Neuronal stem cell (in vitro differentiated cells): ENCODE measurements around the gene BCAS3.

ENCODE experiments used
- DNase-seq: peaks from one replicate; pipeline ENCODE4 v3.0.0-alpha.2; 2013; ENCODE audit warnings: low spot score
- H2AFZ ChIP-seq: one replicate; pipeline ENCODE4 v1.6.1; 2013; ENCODE audit warnings: mild to moderate bottlenecking, low read length, inconsistent platforms
- H2AK5ac ChIP-seq: 2 replicates; pipeline ENCODE4 v1.6.1; 2013; ENCODE audit warnings: low read depth, mild to moderate bottlenecking, inconsistent platforms, low read length, moderate library complexity, mixed read lengths
- H2BK120ac ChIP-seq: 2 replicates; pipeline ENCODE4 v1.6.1; 2013; ENCODE audit warnings: low read depth, mild to moderate bottlenecking, inconsistent platforms, low read length, moderate library complexity, mixed read lengths
- H2BK12ac ChIP-seq: one replicate; pipeline ENCODE4 v1.6.1; 2013; ENCODE audit warnings: low read length, inconsistent platforms
- H2BK15ac ChIP-seq: 2 replicates; pipeline ENCODE4 v1.6.1; 2013; ENCODE audit warnings: mild to moderate bottlenecking, low read length, inconsistent platforms, mixed read lengths
- H2BK5ac ChIP-seq: one replicate; pipeline ENCODE4 v1.6.1; 2013; ENCODE audit warnings: inconsistent platforms, mild to moderate bottlenecking, low read length, moderate library complexity
- H3K14ac ChIP-seq: one replicate; pipeline ENCODE4 v1.6.1; 2013; ENCODE audit warnings: low read length, inconsistent platforms
- H3K18ac ChIP-seq: 2 replicates; pipeline ENCODE4 v1.6.1; 2013; ENCODE audit warnings: low read length, inconsistent platforms
- H3K23ac ChIP-seq: 2 replicates; pipeline ENCODE4 v1.6.1; 2013; ENCODE audit warnings: low read depth, mild to moderate bottlenecking, mixed read lengths, low read length, inconsistent platforms; ENCODE audit not compliant: poor library complexity
- H3K27ac ChIP-seq: replicated peaks from 3 replicates; pipeline ENCODE4 v1.5.1; 2013; ENCODE audit warnings: low read length, inconsistent platforms
- H3K27me3 ChIP-seq, 3 experiments: 2 replicates each; pipeline ENCODE4 v1.6.1; 2013; ENCODE audit warnings: low read length in 3 of 3, mild to moderate bottlenecking in 2 of 3, inconsistent platforms in 1 of 3, low read depth in 1 of 3, mixed read lengths in 1 of 3, moderate library complexity in 1 of 3; ENCODE audit not compliant: control insufficient read depth in 3 of 3, insufficient read depth in 3 of 3
- H3K36me3 ChIP-seq, 2 donors: replicated peaks in 1 of 2; 2 replicates each; pipeline ENCODE4 v1.6.1; 2013; ENCODE audit warnings: low read length in 2 of 2; ENCODE audit not compliant: control insufficient read depth in 2 of 2, insufficient read depth in 2 of 2
- H3K4ac ChIP-seq: 2 replicates; pipeline ENCODE4 v1.6.1; 2013; ENCODE audit warnings: inconsistent platforms, mild to moderate bottlenecking, low read length, moderate library complexity
- H3K4me1 ChIP-seq, 2 donors: 1 replicate in 1 of 2; 2 replicates in 1 of 2; pipeline ENCODE4 v1.6.1; 2013; ENCODE audit warnings: low read length in 2 of 2, low read depth in 1 of 2; ENCODE audit not compliant: control insufficient read depth in 2 of 2, insufficient read depth in 1 of 2
- H3K4me2 ChIP-seq: one replicate; pipeline ENCODE4 v1.6.1; 2013; ENCODE audit warnings: mild to moderate bottlenecking, low read length, inconsistent platforms; ENCODE audit not compliant: insufficient read depth, poor library complexity, severe bottlenecking
- H3K4me3 ChIP-seq, 2 donors: 2 replicates each; pipeline ENCODE4 v1.5.1; 2013; ENCODE audit warnings: low read length in 2 of 2, mild to moderate bottlenecking in 2 of 2, inconsistent platforms in 1 of 2, moderate library complexity in 1 of 2
- H3K79me1 ChIP-seq: one replicate; pipeline ENCODE4 v1.6.1; 2013; ENCODE audit warnings: low read depth, mild to moderate bottlenecking, inconsistent platforms, low read length, moderate library complexity
- H3K9ac ChIP-seq: one replicate; pipeline ENCODE4 v1.6.1; 2013; ENCODE audit warnings: mild to moderate bottlenecking, low read depth, low read length, inconsistent platforms; ENCODE audit not compliant: poor library complexity
- H3K9me3 ChIP-seq, 2 donors: replicated peaks in 1 of 2; 2 replicates each; pipeline versions ENCODE3 to v1.6.1; 2013; ENCODE audit warnings: low read length in 2 of 2, mild to moderate bottlenecking in 2 of 2, inconsistent platforms in 1 of 2, low read depth in 1 of 2, mixed read lengths in 1 of 2, moderate library complexity in 1 of 2; ENCODE audit not compliant: control insufficient read depth in 2 of 2, insufficient read depth in 1 of 2
- H4K8ac ChIP-seq: one replicate; pipeline ENCODE4 v1.6.1; 2013; ENCODE audit warnings: low read depth, mild to moderate bottlenecking, inconsistent platforms, low read length, moderate library complexity
- H4K91ac ChIP-seq: one replicate; pipeline ENCODE4 v1.6.1; 2013; ENCODE audit warnings: low read length, low read depth, mild to moderate bottlenecking, inconsistent platforms; ENCODE audit not compliant: poor library complexity
- WGBS, 2 donors: extraction: QIAGEN DNeasy Blood & Tissue Kit; methylation state at CpG; one replicate each; pipeline ENCODE4 v1.1.7; 2013; ENCODE audit warnings: missing lambda C conversion rate in 2 of 2, mixed read lengths in 1 of 2; ENCODE audit not compliant: insufficient read length in 2 of 2, insufficient replicate concordance in 1 of 2; ENCODE audit errors: extremely low coverage in 2 of 2; 5-methylcytosine and 5-hydroxymethylcytosine counted together

The BCAS3 gene

DNA sequence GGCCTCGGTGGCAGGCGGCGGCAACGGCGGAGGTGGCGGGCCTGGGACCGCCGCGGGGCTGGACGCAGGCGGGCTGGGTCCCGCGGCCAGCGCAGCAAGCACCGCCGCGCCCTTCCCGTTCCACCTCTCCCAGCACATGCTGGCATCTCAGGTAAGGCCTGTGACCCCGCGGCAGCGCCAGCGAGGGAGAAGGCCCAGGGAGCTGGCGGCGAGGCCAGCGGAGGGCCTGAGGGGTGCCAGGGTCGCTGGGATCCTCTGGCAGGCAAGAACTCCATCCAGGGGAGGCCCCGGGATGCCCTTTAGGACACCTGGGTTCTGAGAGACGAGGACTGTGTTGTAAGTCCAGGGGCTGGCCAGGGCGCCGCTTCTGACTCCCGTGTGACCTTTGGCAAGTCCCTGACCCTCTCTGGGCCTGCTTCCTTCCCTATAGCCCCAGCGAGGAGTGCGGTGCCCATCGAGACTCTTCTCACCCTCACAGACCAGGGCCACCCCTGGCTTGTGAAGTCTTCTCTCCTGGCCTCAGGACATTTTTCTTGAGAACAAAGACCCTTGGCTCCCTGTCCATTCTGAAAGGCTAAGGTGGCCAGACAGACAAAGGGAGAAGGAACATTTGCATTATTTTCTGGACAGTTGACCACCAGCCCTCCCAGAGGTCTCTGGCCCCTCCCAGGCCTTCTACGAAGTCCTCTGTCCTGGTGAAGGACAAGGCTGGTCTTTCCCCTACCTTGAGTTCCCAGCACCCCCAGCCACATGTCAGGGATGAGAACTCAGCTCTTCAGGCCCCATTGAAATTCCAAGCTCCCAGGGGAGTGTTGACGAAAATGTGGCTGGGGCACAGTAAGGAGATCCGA is 728.3 kb downstream of the BCAS3 start:
- no peak overlapping the region for H3K4me3 ChIP-seq
- H4K8ac ChIP-seq: no peak overlapping the region
- H4K91ac ChIP-seq: no peak overlapping the region
- H3K27ac ChIP-seq: no peak overlapping the region
- no peak overlapping the region for H2BK120ac ChIP-seq
- H3K23ac ChIP-seq: peak overlapping the region; percentile 96
- H2BK15ac ChIP-seq: no peak overlapping the region
- peaks cover 2% of the 10 kb centered on the region for H3K79me1 ChIP-seq
- peaks cover 85 to 100% (median 97%) of the 10 kb centered on the region in 3 experiments for H3K27me3 ChIP-seq
- peaks cover 10 to 12% of the 10 kb centered on the region in 2 donors for H3K4me1 ChIP-seq
- no peak overlapping the region for H2BK12ac ChIP-seq
- no peak overlapping the region for H3K4me2 ChIP-seq
- peaks cover 3 to 7% of the 10 kb centered on the region in 2 donors for H3K9me3 ChIP-seq
- no peaks in the 10 kb centered on the region for H3K36me3 ChIP-seq
- H3K9ac ChIP-seq: peak overlapping the region; percentile 9
- no peak for DNase-seq
- H3K14ac ChIP-seq: no peak overlapping the region
- peak overlapping the region; percentile 94 for H2AFZ ChIP-seq
- H2AK5ac ChIP-seq: peak overlapping the region; percentile 93
- no CpG with 5 or more reads among the region's 37 CpGs for WGBS, 2 donors
- no peak overlapping the region for H2BK5ac ChIP-seq
- H3K4ac ChIP-seq: no peak overlapping the region
- peak overlapping the region; percentile 15 for H3K18ac ChIP-seq

DNA sequence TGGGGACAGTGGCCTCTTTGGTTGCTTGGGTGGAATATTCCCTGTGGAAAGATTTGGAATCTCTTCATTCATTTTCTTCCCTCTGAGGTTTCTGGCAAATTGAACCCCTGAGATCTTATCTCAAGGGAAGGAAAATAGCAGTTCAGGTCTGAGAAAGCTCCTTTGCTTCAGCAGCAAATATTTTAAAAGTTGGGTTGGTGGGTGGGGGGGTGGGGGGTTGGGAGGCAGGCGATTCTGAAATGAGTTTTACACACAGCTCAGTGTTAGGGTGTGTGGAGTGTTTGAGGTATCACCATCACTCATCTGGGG is 728.8 kb downstream of the BCAS3 start:
- no peak overlapping the region for H3K27ac ChIP-seq
- H4K8ac ChIP-seq: no peak overlapping the region
- H2BK5ac ChIP-seq: no peak overlapping the region
- no CpG with 5 or more reads among the region's 1 CpG for WGBS, 2 donors
- no peak overlapping the region for H3K4ac ChIP-seq
- H3K27me3 ChIP-seq: peaks cover 82 to 99% (median 97%) of the 10 kb centered on the region in 3 experiments
- DNase-seq: no peak
- H2BK12ac ChIP-seq: no peak overlapping the region
- no peak overlapping the region for H2AK5ac ChIP-seq
- peaks cover 3 to 7% of the 10 kb centered on the region in 2 donors for H3K9me3 ChIP-seq
- peaks cover 10 to 12% of the 10 kb centered on the region in 2 donors for H3K4me1 ChIP-seq
- H4K91ac ChIP-seq: no peak overlapping the region
- H3K9ac ChIP-seq: no peak overlapping the region
- H3K4me3 ChIP-seq: no peak overlapping the region
- H2BK15ac ChIP-seq: no peak overlapping the region
- no peak overlapping the region for H3K18ac ChIP-seq
- H3K23ac ChIP-seq: no peak overlapping the region
- no peak overlapping the region for H3K14ac ChIP-seq
- no peak overlapping the region for H2AFZ ChIP-seq
- no peaks in the 10 kb centered on the region for H3K36me3 ChIP-seq
- no peak overlapping the region for H2BK120ac ChIP-seq
- H3K4me2 ChIP-seq: no peak overlapping the region
- peaks cover 2% of the 10 kb centered on the region for H3K79me1 ChIP-seq

DNA sequence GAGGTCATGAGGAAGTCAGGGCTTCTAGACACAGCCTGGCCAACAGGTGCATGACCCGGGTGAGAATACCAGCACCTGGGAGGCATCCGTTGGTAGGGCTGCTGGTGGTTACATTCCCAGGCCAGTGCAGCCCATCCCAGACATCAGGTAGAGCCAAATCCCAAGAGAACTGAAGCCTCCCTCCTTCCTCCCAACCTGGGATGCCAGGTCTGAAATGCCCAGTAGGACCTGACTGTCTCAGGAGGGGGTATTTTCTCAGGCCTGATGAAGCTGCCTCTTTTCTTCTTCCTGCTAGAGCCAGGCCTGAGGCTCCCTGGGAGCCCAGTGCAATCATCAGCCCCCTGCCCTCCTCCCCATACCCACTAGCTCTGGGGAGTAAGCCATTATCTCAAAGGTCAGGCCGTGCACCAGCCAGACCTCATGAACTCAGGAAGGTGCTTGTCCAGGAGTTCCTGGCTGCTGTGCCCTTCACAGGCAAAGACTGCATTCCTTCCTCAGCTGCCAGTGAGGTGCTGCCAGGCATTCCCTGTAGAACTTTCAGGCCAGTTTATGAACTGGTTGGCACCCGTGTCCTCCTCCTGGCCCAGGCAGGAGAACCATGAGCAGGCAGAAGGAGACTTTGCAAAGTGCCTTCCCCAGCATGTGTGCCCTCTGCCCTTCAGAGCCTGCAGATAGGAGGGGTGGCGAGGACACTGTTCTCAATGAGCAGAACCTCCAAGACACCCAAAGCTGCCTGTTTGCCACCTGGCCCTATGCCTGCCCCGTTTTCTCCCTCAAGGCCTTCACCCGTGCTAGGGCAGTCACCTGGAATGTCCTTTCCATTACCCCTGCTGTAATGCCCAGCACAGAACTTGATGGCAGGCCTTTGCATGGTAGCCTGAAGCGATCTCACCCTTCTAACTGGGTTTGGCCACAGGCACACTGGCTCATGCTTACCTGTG is 729.6 kb downstream of the BCAS3 start:
- DNase-seq: no peak
- H2BK12ac ChIP-seq: no peak overlapping the region

More for the DNA sequence above, 729.6 kb downstream of the BCAS3 start:
- Histone ChIP-seq H2AK5ac (no peak overlapping the region), H2AFZ (no peak overlapping the region), H4K8ac (no peak overlapping the region), H3K4me1 (peaks cover 10 to 12% of the 10 kb centered on the region in 2 donors), H3K79me1 (peaks cover 2% of the 10 kb centered on the region), H2BK120ac (no peak overlapping the region), H3K4me3 (no peak overlapping the region), H3K4me2 (no peak overlapping the region), H3K14ac (no peak overlapping the region), H2BK5ac (no peak overlapping the region), H3K18ac (no peak overlapping the region), H3K9ac (no peak overlapping the region), H2BK15ac (no peak overlapping the region), H3K9me3 (peaks cover 3 to 5% of the 10 kb centered on the region in 2 donors), H3K27ac (no peak overlapping the region), H3K36me3 (no peaks in the 10 kb centered on the region), H3K23ac (no peak overlapping the region), H4K91ac (no peak overlapping the region), H3K4ac (no peak overlapping the region), H3K27me3 (peaks cover 75 to 99% (median 96%) of the 10 kb centered on the region in 3 experiments)
- WGBS, 2 donors: no CpG with 5 or more reads among the region's 8 CpGs
